A549 (cell line): ENCODE measurements around the gene ABHD8.

Source experiments
- CTCF ChIP-seq: fragments of >200 bp; sonication (Bioruptor Twin); formaldehyde crosslinking; IDR thresholded peaks from 3 replicates; pipeline ENCODE4 v1.5.1; 2016
- EP300 ChIP-seq, 2 experiments: fragments of >200 bp; sonication (Bioruptor Twin); formaldehyde crosslinking; IDR thresholded peaks; 2 replicates in 1 of 2; 3 replicates in 1 of 2; pipeline ENCODE4 v1.6.1; 2016 to 2017
- POLR2A ChIP-seq: IDR thresholded peaks from 2 replicates; pipeline ENCODE4 v1.6.1; 2012; ENCODE audit warnings: mild to moderate bottlenecking, low read length
- RAD21 ChIP-seq, 2 experiments: fragments of >200 bp in 1 of 2; sonication (Bioruptor Twin) in 1 of 2; formaldehyde crosslinking in 1 of 2; IDR thresholded peaks in 1 of 2; conservative IDR thresholded peaks in 1 of 2; 2 replicates in 1 of 2; 3 replicates in 1 of 2; pipeline ENCODE4 v1.6.1; 2012 to 2018; ENCODE audit warnings: inconsistent platforms in 1 of 2
- RFX5 ChIP-seq: fragments of 450-650 bp; IDR thresholded peaks from 2 replicates; pipeline ENCODE4 v1.7.1; 2014; ENCODE audit warnings: antibody characterized with exemption, mild to moderate bottlenecking, moderate library complexity
- TFCP2L1 ChIP-seq: fragments of 250-450 bp; sonication (Bioruptor Pico); IDR thresholded peaks from 2 replicates; pipeline ENCODE4 v1.5.0; 2021; ENCODE audit warnings: mild to moderate bottlenecking
- TP53 ChIP-seq: fragments of 250-450 bp; sonication (Bioruptor Pico); IDR thresholded peaks from 2 replicates; pipeline ENCODE4 v1.5.0; 2021; ENCODE audit warnings: mild to moderate bottlenecking, moderate library complexity
- TF ChIP-seq, protein P1 (sequence below): fragments of 450-650 bp; IDR thresholded peaks from 2 replicates; pipeline ENCODE4 v1.6.1; 2014; ENCODE audit warnings: antibody characterized with exemption
- TF ChIP-seq, protein P2 (sequence below): fragments of 200-600 bp; sonication (generic); IDR thresholded peaks from 2 replicates; pipeline ENCODE4 v1.6.1; 2016; ENCODE audit warnings: antibody characterized with exemption, mild to moderate bottlenecking, moderate library complexity

GRCh38 chr19:17286263-17286662 lies 17.0 kb downstream of the ABHD8 start:
- TF ChIP-seq RAD21 (conservative IDR thresholded peaks at IDR 0.05 in 1 of 2, IDR thresholded peaks at IDR 0.05 in 1 of 2) (no peak), CTCF (no peak), EP300 (IDR thresholded peaks at IDR 0.05) (no peak), RFX5 (no peak), TFCP2L1 (no peak), POLR2A (no peak), TP53 (CRISPR knock-in tag) (no peak)
- TF ChIP-seq, protein P1, sequence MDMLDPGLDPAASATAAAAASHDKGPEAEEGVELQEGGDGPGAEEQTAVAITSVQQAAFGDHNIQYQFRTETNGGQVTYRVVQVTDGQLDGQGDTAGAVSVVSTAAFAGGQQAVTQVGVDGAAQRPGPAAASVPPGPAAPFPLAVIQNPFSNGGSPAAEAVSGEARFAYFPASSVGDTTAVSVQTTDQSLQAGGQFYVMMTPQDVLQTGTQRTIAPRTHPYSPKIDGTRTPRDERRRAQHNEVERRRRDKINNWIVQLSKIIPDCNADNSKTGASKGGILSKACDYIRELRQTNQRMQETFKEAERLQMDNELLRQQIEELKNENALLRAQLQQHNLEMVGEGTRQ = no peak
- TF ChIP-seq, protein P2, sequence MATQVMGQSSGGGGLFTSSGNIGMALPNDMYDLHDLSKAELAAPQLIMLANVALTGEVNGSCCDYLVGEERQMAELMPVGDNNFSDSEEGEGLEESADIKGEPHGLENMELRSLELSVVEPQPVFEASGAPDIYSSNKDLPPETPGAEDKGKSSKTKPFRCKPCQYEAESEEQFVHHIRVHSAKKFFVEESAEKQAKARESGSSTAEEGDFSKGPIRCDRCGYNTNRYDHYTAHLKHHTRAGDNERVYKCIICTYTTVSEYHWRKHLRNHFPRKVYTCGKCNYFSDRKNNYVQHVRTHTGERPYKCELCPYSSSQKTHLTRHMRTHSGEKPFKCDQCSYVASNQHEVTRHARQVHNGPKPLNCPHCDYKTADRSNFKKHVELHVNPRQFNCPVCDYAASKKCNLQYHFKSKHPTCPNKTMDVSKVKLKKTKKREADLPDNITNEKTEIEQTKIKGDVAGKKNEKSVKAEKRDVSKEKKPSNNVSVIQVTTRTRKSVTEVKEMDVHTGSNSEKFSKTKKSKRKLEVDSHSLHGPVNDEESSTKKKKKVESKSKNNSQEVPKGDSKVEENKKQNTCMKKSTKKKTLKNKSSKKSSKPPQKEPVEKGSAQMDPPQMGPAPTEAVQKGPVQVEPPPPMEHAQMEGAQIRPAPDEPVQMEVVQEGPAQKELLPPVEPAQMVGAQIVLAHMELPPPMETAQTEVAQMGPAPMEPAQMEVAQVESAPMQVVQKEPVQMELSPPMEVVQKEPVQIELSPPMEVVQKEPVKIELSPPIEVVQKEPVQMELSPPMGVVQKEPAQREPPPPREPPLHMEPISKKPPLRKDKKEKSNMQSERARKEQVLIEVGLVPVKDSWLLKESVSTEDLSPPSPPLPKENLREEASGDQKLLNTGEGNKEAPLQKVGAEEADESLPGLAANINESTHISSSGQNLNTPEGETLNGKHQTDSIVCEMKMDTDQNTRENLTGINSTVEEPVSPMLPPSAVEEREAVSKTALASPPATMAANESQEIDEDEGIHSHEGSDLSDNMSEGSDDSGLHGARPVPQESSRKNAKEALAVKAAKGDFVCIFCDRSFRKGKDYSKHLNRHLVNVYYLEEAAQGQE = no peak
